ENCODE measurements around the gene MERTK. TPM values are rescaled to one million over a fixed set of nuclear protein-coding genes. Genes with fewer than 3 reads are reported as not detected.

Gene MERTK
- total and polyA plus RNA-seq, 2 of the 8 experiments (the other 6 are each of a cell fraction or from before 2014, with no cell fraction given): 6.5 to 7.0 TPM

GRCh38 chr2:111950236-111950635, 51.8 kb downstream of the MERTK start:
- POLR2A ChIA-PET (ENCODE audit: partially characterized antibody): no interaction called here
- Histone ChIP-seq H3K36me3 (ENCODE audit: control insufficient read depth in 2 of 4, insufficient read depth in 4 of 4, low read length in 3 of 4) (peaks cover 0 to 5% (median 0%) of the 10 kb centered on the region in 4 experiments; a peak in 3 of 8 replicates), H3K79me2 (ENCODE audit: control insufficient read depth in 1 of 2, insufficient read depth in 2 of 2, low read length in 2 of 2) (no peaks in the 10 kb centered on the region), H2AK5ac (ENCODE audit: low read depth, low read length) (no peak overlapping the region), H3K23me2 (ENCODE audit: low read depth, low read length) (no peaks in the 10 kb centered on the region), H3K4me1 (replicated peaks in 1 of 4; ENCODE audit: control insufficient read depth in 3 of 4, insufficient read depth in 4 of 4, low read length in 3 of 4) (peaks cover 0 to 3% (median 0%) of the 10 kb centered on the region in 4 experiments; a peak in 1 of 7 replicates), H2BK120ac (replicated peaks; ENCODE audit: low read depth, low read length) (no peak overlapping the region), H4K20me1 (replicated peaks in 1 of 2; ENCODE audit: control insufficient read depth in 1 of 2, insufficient read depth in 2 of 2, low read length in 2 of 2) (no peaks in the 10 kb centered on the region), H3K56ac (replicated peaks; ENCODE audit: insufficient read length, low read depth, low read length) (no peak overlapping the region), H3K4me3 (ENCODE audit: extremely low read depth in 1 of 4, insufficient read depth in 2 of 4, low read depth in 3 of 4, low read length in 4 of 4) (no peak overlapping the region), H2BK20ac (ENCODE audit: low read length) (no peak overlapping the region), H3K14ac (ENCODE audit: insufficient read length) (no peak overlapping the region), H3K4ac (replicated peaks; ENCODE audit: insufficient read length, low read depth, low read length) (no peak overlapping the region), H3K27me3 (replicated peaks in 1 of 4; ENCODE audit: control insufficient read depth in 3 of 4, extremely low read depth in 1 of 4, insufficient read depth in 3 of 4, low read length in 3 of 4) (no peaks in the 10 kb centered on the region), H3K4me2 (ENCODE audit: insufficient read depth in 1 of 2, low read depth in 2 of 2, low read length in 2 of 2) (no peak overlapping the region), H3K27ac (ENCODE audit: low read depth, low read length) (no peak overlapping the region), H3K23ac (ENCODE audit: insufficient read length) (no peak overlapping the region), H2BK5ac (ENCODE audit: low read depth, low read length) (no peak overlapping the region), H3K9ac (replicated peaks in 1 of 4; ENCODE audit: extremely low read depth in 1 of 4, low read depth in 3 of 4, low read length in 3 of 4) (no peak overlapping the region), H3K18ac (ENCODE audit: extremely low read depth, low read length) (no peak overlapping the region), H4K91ac (replicated peaks; ENCODE audit: insufficient read length, low read length) (no peak overlapping the region), H2BK12ac (ENCODE audit: low read depth, low read length) (no peak overlapping the region), H4K5ac (ENCODE audit: insufficient read length, low read depth, low read length) (no peak overlapping the region), H2BK15ac (ENCODE audit: low read length) (no peak overlapping the region), H2AFZ (ENCODE audit: low read length) (no peak overlapping the region), H3K9me3 (ENCODE audit: insufficient read depth in 2 of 2, low read depth in 1 of 2, low read length in 1 of 2) (no peaks in the 10 kb centered on the region), H3K79me1 (ENCODE audit: low read depth, low read length) (no peaks in the 10 kb centered on the region; the same call in 1 of the 2 replicates), H4K8ac (ENCODE audit: extremely low read depth, insufficient read depth, low read length) (no peak overlapping the region)
- WGBS, 2 experiments (ENCODE audit: extremely low coverage in 1 of 2, insufficient coverage in 1 of 2, insufficient read length in 1 of 2, insufficient replicate concordance in 2 of 2, low coverage in 1 of 2, low lambda C conversion rate in 2 of 2, missing lambda C conversion rate in 1 of 2): 96% methylated on average over 1 of the region's 1 CpG; no CpG with 5 or more reads in 1 of the 2 experiments
- DNase-seq (ENCODE audit: low read depth in 1 of 2, low spot score in 2 of 2): no peak
- FAIRE-seq: no peak
- CTCF ChIA-PET (ENCODE audit: partially characterized antibody): no interaction called here
- no peak for TF ChIP-seq SIRT6 (IDR thresholded peaks at IDR 0.05; ENCODE audit: low read length)

Data from H1 (cell line).